ENCODE data around the gene MPI.

Gene MPI

GRCh38 chr15:74843891-74844299, 45.9 kb upstream of the MPI start:
- DNase-seq (ENCODE audit: low read depth, low spot score): no peak
- ChIA-PET POLR2A (interaction anchor here (0.7 kb wide), 1 partner anchor 61 kb away, joined by 4 read pairs; no protein-coding TSS in a partner anchor), CTCF (interaction anchor here (0.7 to 6.1 kb wide), 13 partner anchors 11 to 107 kb away, joined by 3 to 43 read pairs (median 6); partner anchors contain the start of gene CPLX3)
- TF ChIP-seq CTCF (IDR thresholded peaks at IDR 0.05; ENCODE audit: insufficient read depth, low read length, missing control alignments): no peak
- no peak overlapping the region for H3K4me3 ChIP-seq (ENCODE audit: low read depth, low read length)

- ChIA-PET CTCF (interaction anchor here (1.1 to 6.1 kb wide), 7 partner anchors 25 to 106 kb away, joined by 3 to 41 read pairs (median 5); no protein-coding TSS in a partner anchor), POLR2A (interaction anchor here (0.7 kb wide), 1 partner anchor 61 kb away, joined by 4 read pairs; no protein-coding TSS in a partner anchor)
- no peak overlapping the region for H3K4me3 ChIP-seq (ENCODE audit: low read depth, low read length)
- DNase-seq (ENCODE audit: low read depth, low spot score): no peak
- no peak for TF ChIP-seq CTCF (IDR thresholded peaks at IDR 0.05; ENCODE audit: insufficient read depth, low read length, missing control alignments)
These were observed 45.3 kb upstream of the MPI start for GRCh38 chr15:74844319-74845207.

GRCh38 chr15:74845208-74845568, 44.7 kb upstream of the MPI start:
- no peak overlapping the region for H3K4me3 ChIP-seq (ENCODE audit: low read depth, low read length)
- no peak for TF ChIP-seq CTCF (IDR thresholded peaks at IDR 0.05; ENCODE audit: insufficient read depth, low read length, missing control alignments)
- POLR2A ChIA-PET: no interaction called here
- CTCF ChIA-PET: interaction anchor here (1.7 to 6.1 kb wide), 3 partner anchors 56 to 75 kb away, joined by 4 to 41 read pairs (median 38); no protein-coding TSS in a partner anchor
- no peak for DNase-seq (ENCODE audit: low read depth, low spot score)

GRCh38 chr15:74845581-74845980, 44.3 kb upstream of the MPI start:
- no peak for DNase-seq (ENCODE audit: low read depth, low spot score)
- ChIA-PET POLR2A (no interaction called here), CTCF (interaction anchor here (1.7 to 5.4 kb wide), 2 partner anchors 58 to 75 kb away, joined by 4 to 41 read pairs; no protein-coding TSS in a partner anchor)
- TF ChIP-seq CTCF (IDR thresholded peaks at IDR 0.05; ENCODE audit: insufficient read depth, low read length, missing control alignments): no peak
- H3K4me3 ChIP-seq (ENCODE audit: low read depth, low read length): no peak overlapping the region

GRCh38 chr15:74847432-74847831, 42.4 kb upstream of the MPI start:
- no peak for TF ChIP-seq CTCF (IDR thresholded peaks at IDR 0.05; ENCODE audit: insufficient read depth, low read length, missing control alignments)
- no peak for DNase-seq (ENCODE audit: low read depth, low spot score)
- H3K4me3 ChIP-seq (ENCODE audit: low read depth, low read length): no peak overlapping the region
- ChIA-PET POLR2A (no interaction called here), CTCF (interaction anchor here (1.3 to 1.6 kb wide), 2 partner anchors 9 to 357 kb away, joined by 3 to 4 read pairs; no protein-coding TSS in a partner anchor)

- TF ChIP-seq CTCF (IDR thresholded peaks at IDR 0.05; ENCODE audit: insufficient read depth, low read length, missing control alignments): no peak
- ChIA-PET CTCF (interaction anchor here (3.1 kb wide), 1 partner anchor 79 kb away, joined by 10 read pairs; no protein-coding TSS in a partner anchor), POLR2A (no interaction called here)
- no peak overlapping the region for H3K4me3 ChIP-seq (ENCODE audit: low read depth, low read length)
- no peak for DNase-seq (ENCODE audit: low read depth, low spot score)
These were observed 39.4 kb upstream of the MPI start for GRCh38 chr15:74850393-74850792.

Data from AG04449 (cell line).